GM13977 (cell line): ENCODE results near the gene ERF.

Experiments
- DNase-seq: peaks from one replicate; pipeline ENCODE4 v3.0.0; 2012; ENCODE audit warnings: low spot score
- in situ Hi-C: fragments of 300-500 bp; cut with MboI; formaldehyde crosslinking; loops from one replicate; pipeline ENCODE4 v1.12.0; 2022; ENCODE audit warnings: low sequenced_read_pairs, low pct_unique_long_range_greater_than_20kb, mixed read lengths, inconsistent platforms; ENCODE audit not compliant: unreplicated experiment
- TF ChIP-seq, protein P1 (sequence below): IDR thresholded peaks from 2 replicates; pipeline ENCODE4 v1.5.1; 2012; ENCODE audit warnings: mild to moderate bottlenecking, control low read depth; ENCODE audit not compliant: insufficient read depth; ENCODE audit errors: extremely low read depth, missing control alignments

ERF gene

DNA sequence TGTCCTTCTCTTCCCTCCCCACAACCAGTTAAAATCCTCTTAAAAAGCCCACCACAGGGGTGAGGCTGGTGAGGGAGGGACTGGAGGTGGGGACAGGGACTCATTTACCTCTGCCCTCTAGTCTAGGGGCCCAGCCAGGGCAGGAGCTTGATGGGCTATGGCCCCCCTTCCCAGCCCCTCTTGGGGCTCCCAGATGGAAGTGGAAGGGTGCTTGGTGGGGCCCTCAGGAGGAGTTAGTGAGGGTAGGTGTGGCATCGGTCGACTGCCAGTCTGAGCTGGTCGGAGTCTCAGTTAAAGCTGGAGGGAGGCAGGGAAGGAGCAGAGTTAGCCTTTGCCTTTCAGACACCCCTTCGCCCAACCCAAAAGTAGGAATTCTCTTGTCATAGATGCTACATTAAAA lies 24.4 kb downstream of the ERF start:
- TF ChIP-seq, protein P1, sequence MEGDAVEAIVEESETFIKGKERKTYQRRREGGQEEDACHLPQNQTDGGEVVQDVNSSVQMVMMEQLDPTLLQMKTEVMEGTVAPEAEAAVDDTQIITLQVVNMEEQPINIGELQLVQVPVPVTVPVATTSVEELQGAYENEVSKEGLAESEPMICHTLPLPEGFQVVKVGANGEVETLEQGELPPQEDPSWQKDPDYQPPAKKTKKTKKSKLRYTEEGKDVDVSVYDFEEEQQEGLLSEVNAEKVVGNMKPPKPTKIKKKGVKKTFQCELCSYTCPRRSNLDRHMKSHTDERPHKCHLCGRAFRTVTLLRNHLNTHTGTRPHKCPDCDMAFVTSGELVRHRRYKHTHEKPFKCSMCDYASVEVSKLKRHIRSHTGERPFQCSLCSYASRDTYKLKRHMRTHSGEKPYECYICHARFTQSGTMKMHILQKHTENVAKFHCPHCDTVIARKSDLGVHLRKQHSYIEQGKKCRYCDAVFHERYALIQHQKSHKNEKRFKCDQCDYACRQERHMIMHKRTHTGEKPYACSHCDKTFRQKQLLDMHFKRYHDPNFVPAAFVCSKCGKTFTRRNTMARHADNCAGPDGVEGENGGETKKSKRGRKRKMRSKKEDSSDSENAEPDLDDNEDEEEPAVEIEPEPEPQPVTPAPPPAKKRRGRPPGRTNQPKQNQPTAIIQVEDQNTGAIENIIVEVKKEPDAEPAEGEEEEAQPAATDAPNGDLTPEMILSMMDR: no peak
- DNase-seq: no peak
- in situ Hi-C loops: no loop called here

DNA sequence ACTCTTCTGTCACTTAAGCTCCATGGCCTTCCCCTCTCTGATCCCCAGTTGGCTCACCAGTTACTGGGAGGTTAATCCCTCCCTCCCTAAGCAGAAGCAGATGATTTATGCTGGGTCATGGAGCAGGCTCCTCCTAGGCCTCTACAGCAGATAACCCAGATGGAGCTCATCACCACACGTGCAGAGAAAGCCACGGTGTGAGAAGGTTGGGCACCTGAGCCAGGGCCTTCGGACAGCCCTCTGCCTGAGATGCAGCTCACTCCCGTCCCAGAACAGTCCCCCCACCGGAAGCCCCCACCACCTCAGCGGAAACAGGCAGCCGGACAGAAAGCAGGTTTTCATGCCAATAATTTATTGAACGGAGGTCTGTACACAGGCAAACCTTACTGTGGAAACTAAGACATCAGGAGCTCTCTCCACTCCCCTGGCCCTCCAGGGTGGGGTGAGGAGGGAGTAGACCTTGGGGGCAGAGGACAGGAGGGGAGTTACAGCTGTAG lies 25.0 kb downstream of the ERF start:
- in situ Hi-C loops: no loop called here
- TF ChIP-seq, protein P1: no peak

DNA sequence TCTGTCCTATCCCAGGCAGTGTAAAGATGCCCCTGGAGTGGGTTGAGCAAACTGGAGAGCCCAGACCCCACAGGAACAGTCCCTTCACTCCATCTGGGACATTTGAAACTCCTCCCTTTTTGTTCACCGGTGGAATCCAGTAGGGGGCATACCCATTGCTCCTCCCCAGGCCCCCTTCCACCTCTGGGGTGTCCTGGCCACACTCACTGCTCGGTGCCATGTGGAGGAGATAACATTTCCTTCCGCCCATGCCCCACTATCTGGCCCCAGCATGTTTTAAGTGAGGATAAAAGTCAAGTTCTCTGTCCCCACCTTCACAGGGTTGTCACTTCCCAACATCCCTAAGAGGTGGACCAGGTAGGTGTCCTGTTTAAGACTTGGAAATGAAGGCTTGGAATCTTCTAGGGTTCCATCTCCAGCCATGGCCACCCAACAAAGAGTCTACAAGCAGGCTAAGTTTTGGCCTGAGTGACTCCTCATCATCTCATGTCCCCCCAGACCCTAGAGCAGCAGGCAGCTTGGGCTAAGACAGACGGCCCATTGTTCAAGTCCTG lies 25.6 kb downstream of the ERF start:
- TF ChIP-seq, protein P1: no peak

More for the DNA sequence above, 25.0 kb downstream of the ERF start:
- no peak for DNase-seq

DNA sequence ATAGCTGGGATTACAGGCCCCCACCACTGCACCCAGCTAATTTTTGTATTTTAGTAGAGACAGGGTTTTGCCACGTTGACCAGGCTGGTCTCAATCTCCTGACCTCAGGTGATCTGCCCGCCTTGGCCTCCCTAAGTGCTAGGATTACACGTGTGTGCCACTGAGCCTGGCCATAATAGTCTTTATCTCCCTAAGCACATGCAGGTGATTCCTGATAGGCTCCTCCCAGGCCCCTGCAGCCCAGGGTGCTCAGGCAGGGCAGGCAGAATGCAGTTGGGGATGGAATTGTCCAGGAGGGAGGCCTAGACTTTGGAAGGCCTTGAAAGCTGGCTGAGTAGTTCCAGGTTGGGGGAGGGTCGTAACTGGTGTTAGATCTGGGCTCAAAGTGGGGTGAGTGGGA lies 26.3 kb downstream of the ERF start:
- TF ChIP-seq, protein P1: no peak

More for the DNA sequence above, 25.6 kb downstream of the ERF start:
- in situ Hi-C loops: no loop called here
- no peak for DNase-seq

DNA sequence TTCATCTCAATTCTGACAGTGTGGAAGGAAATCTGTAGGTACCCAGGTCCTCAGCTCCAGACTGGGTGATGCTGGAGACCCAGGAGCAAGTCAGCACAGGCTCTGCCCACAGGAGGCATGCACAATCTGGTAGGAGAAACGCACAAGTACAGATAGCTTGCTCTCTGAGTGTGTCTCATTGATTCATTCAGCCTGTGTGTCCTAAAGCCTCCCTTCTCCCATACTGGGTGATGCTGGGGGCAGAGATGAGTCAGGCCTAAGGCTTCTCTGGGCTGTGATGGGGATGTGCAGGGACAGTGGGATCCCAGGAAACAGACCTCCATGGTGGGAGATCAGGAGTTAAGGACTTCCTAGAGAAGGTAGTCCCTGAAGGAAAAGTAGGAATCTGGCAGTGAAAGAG lies 28.0 kb downstream of the ERF start:
- in situ Hi-C loops: no loop called here
- TF ChIP-seq, protein P1: no peak
- no peak for DNase-seq

More for the DNA sequence above, 26.3 kb downstream of the ERF start:
- in situ Hi-C loops: no loop called here
- DNase-seq: no peak

DNA sequence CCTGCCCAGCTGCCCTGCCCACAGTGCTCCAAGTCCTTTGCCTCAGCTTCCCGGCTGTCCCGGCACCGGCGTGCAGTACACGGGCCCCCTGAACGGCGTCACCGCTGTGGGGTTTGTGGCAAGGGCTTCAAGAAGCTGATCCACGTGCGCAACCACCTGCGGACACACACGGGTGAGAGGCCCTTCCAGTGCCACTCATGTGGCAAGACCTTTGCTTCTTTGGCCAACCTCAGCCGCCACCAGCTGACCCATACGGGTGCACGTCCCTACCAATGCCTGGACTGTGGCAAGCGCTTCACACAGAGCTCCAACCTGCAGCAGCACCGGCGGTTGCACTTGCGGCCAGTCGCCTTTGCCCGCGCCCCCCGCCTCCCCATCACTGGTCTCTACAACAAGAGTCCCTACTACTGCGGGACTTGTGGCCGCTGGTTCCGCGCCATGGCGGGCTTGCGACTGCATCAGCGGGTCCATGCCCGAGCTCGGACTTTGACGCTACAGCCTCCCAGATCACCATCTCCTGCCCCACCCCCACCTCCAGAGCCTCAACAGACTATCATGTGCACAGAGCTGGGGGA lies 29.1 kb downstream of the ERF start:
- DNase-seq: no peak
- in situ Hi-C loops: no loop called here
- TF ChIP-seq, protein P1: no peak
